ENCODE measurements around the gene PRKCE.

Gene PRKCE

DNA sequence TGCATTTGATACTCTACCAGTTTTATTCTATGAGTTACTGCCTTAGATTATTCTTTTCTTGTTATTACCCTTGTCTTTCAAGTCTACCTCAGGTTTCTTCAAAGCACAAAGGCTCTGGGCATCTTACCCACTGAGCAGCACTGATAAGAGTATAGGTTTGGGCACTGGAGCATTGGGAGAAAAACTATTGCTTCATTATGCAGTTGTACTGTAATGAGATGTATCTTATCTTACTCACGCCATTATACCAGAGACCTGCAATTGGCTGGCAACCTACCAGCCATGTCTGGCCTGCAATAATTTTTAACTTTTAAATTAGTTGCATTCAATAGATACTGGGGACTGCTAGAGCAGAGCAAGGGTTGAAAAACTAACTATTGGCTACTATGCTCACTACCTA, 21.5 kb upstream of the PRKCE start:
- DNase-seq (ENCODE audit: low spot score): no peak
- TF ChIP-seq, protein P1, sequence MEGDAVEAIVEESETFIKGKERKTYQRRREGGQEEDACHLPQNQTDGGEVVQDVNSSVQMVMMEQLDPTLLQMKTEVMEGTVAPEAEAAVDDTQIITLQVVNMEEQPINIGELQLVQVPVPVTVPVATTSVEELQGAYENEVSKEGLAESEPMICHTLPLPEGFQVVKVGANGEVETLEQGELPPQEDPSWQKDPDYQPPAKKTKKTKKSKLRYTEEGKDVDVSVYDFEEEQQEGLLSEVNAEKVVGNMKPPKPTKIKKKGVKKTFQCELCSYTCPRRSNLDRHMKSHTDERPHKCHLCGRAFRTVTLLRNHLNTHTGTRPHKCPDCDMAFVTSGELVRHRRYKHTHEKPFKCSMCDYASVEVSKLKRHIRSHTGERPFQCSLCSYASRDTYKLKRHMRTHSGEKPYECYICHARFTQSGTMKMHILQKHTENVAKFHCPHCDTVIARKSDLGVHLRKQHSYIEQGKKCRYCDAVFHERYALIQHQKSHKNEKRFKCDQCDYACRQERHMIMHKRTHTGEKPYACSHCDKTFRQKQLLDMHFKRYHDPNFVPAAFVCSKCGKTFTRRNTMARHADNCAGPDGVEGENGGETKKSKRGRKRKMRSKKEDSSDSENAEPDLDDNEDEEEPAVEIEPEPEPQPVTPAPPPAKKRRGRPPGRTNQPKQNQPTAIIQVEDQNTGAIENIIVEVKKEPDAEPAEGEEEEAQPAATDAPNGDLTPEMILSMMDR (IDR thresholded peaks at IDR 0.05; ENCODE audit: borderline replicate concordance, control extremely low read depth, extremely low read depth, insufficient read depth, missing control alignments): no peak
- in situ Hi-C loops (cut with MboI; ENCODE audit: low sequenced_read_pairs, unreplicated experiment): loop anchor here (25.0 kb wide), 1 partner anchor 757 kb away; no protein-coding TSS in a partner anchor

DNA sequence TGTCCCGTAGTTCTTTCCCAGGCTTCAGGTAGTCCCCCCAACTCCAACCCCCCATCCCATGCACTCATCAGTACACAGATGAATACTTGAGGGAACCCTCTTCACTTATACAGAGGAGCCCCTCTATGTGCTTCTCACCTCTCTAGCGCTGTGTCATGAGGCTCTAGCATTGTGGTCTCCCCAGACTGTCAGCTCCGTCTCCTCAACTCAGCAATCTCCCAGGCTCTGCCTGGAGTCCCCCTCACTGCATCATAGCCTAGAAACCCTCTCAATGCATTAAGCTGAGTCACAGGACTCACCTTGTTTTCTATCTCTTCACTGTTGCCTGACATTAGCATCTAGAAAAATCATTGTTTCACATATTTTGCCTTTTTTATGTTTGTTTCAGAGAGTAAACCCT, 20.2 kb upstream of the PRKCE start:
- in situ Hi-C loops (cut with MboI; ENCODE audit: low sequenced_read_pairs, unreplicated experiment): loop anchor here (25.0 kb wide), 1 partner anchor 756 kb away; no protein-coding TSS in a partner anchor
- TF ChIP-seq, protein P1 (IDR thresholded peaks at IDR 0.05; ENCODE audit: borderline replicate concordance, control extremely low read depth, extremely low read depth, insufficient read depth, missing control alignments): no peak
- no peak for DNase-seq (ENCODE audit: low spot score)

DNA sequence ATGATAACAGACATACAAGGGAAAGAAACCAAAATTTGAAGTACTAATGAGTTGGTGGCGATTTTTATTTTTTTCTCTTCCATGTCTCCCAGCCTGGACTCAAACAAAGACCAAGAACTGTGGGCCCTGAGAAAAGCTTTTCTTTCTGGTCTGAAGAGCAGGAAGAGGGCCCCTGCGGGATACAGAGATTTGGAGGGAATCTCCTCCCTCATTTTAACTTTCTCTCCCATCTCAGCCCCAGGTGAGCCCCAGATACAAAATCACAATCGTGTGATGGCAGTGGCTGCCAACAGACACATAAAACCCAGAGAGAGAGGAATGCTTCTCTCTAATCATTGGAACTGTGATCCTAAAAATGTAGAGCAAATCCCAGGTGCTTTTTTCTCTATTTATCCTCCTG, 19.5 kb upstream of the PRKCE start:
- TF ChIP-seq, protein P1 (IDR thresholded peaks at IDR 0.05; ENCODE audit: borderline replicate concordance, control extremely low read depth, extremely low read depth, insufficient read depth, missing control alignments): no peak
- in situ Hi-C loops (cut with MboI; ENCODE audit: low sequenced_read_pairs, unreplicated experiment): loop anchor here (25.0 kb wide), 1 partner anchor 755 kb away; no protein-coding TSS in a partner anchor
- DNase-seq (ENCODE audit: low spot score): no peak

DNA sequence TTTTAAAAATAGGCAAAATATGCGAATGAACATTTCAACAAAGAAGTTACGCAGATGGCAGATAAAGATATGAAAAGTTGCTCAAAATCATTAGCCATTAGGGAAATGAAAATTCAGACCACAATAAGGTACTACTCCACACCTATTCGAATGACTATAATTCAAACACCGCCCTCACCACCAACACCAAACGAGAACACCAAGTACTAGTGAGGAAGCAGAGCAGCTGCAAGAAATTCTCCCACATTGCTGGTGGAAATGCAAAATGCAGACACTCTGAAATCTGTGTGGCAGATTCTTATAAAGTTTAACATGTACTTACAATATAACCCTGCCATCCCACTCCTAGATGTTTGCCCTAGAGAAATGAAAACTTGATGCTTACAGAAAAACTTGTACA, 17.3 kb upstream of the PRKCE start:
- in situ Hi-C loops (cut with MboI; ENCODE audit: low sequenced_read_pairs, unreplicated experiment): loop anchor here (25.0 kb wide), 1 partner anchor 753 kb away; no protein-coding TSS in a partner anchor
- TF ChIP-seq, protein P1 (IDR thresholded peaks at IDR 0.05; ENCODE audit: borderline replicate concordance, control extremely low read depth, extremely low read depth, insufficient read depth, missing control alignments): no peak

DNA sequence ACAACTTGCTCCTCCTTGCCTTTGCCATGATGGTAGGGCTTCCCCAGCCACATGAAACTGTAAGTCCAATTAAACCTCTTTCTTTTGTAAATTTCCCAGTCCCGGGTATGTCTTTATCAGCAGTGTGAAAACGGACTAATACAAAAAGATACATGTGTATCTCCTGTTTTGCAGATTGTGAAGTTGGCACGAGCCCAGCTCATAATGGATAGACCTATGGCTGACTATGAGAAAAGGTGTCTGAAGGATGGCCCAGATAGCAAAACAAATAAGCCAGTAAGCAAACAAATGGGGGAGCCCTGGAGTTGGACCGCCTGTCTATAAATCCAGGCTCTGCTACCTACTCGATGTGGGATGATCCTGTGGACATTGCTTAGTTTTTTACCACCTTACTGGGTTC, 15.5 kb upstream of the PRKCE start:
- TF ChIP-seq, protein P1 (IDR thresholded peaks at IDR 0.05; ENCODE audit: borderline replicate concordance, control extremely low read depth, extremely low read depth, insufficient read depth, missing control alignments): no peak
- DNase-seq (ENCODE audit: low spot score): no peak
- in situ Hi-C loops (cut with MboI; ENCODE audit: low sequenced_read_pairs, unreplicated experiment): loop anchor here (5.0 to 25.0 kb wide), 2 partner anchors 301 to 751 kb away; no protein-coding TSS in a partner anchor

More for the DNA sequence above, 17.3 kb upstream of the PRKCE start:
- no peak for DNase-seq (ENCODE audit: low spot score)

DNA sequence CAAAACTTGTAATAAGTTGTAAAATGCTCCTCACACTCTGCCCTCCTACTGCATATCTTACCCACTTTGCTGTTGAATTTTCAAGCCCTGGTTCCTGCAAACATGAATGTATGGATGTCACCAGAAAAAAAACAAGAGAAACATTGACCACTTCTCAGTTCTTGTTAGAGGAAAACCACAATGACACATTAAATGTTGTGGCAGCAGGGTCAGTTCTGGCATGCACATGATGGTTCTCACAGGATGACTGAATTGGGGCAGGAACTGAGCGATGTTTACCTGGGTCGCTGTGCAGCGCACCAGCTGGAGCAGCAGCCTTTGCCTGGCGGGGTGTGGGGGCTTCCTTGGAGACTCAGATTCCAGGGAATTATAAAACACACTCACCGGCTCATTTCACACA, 14.0 kb upstream of the PRKCE start:
- TF ChIP-seq, protein P1 (IDR thresholded peaks at IDR 0.05; ENCODE audit: borderline replicate concordance, control extremely low read depth, extremely low read depth, insufficient read depth, missing control alignments): no peak
- in situ Hi-C loops (cut with MboI; ENCODE audit: low sequenced_read_pairs, unreplicated experiment): loop anchor here (5.0 to 25.0 kb wide), 2 partner anchors 300 to 750 kb away; no protein-coding TSS in a partner anchor
- DNase-seq (ENCODE audit: low spot score): no peak
